Activated CD8-positive, alpha-beta T cell treated with anti-CD3 and anti-CD28 coated beads, Interleukin-2, amount 10 ng/mL, durations not matched to agents 7 days and 5 days (primary cell): Measurements from ENCODE around the gene LFNG. TPM values are rescaled to one million over a fixed set of nuclear protein-coding genes. Genes with fewer than 3 reads are reported as not detected.

Experiments
- ATAC-seq: fragments of 150-1000 bp; cut with Tn5 transposase; one replicate; pipeline ENCODE4 v1.10.0; 2021; ENCODE audit warnings: moderate library complexity
- CTCF ChIA-PET: fragments of 350-600 bp; sonication (Branson Sonifier 250); formaldehyde crosslinking; loops from one replicate; lab custom pipeline; 2021; ENCODE audit warnings: antibody characterized with exemption; lab: Charles Lee
- POLR2A ChIA-PET: fragments of 350-600 bp; sonication (Branson Sonifier 250); formaldehyde crosslinking; loops from one replicate; lab custom pipeline; 2021; ENCODE audit warnings: antibody characterized with exemption; lab: Charles Lee
- DNase-seq: peaks from one replicate; pipeline ENCODE4 v3.0.0-alpha.2; 2020
- H3K27ac Mint-ChIP-seq: one replicate; pipeline ENCODE4 v1.8.0; 2021; ENCODE audit warnings: mild to moderate bottlenecking, mixed read lengths
- H3K27me3 Mint-ChIP-seq: one replicate; pipeline ENCODE4 v1.8.0; 2021; ENCODE audit warnings: low read depth, mixed read lengths
- H3K36me3 Mint-ChIP-seq: one replicate; pipeline ENCODE4 v1.8.0; 2021; ENCODE audit warnings: low read depth, mixed read lengths
- H3K4me1 Mint-ChIP-seq: one replicate; pipeline ENCODE4 v1.8.0; 2021; ENCODE audit warnings: low read depth, mixed read lengths
- H3K4me3 Mint-ChIP-seq: one replicate; pipeline ENCODE4 v1.8.0; 2021; ENCODE audit warnings: mild to moderate bottlenecking, mixed read lengths
- H3K9me3 Mint-ChIP-seq: one replicate; pipeline ENCODE4 v1.8.0; 2022; ENCODE audit warnings: mixed read lengths; ENCODE audit not compliant: insufficient read depth
- total RNA-seq, 2 experiments: library from RNA; stranded (reverse); gene quantifications; one replicate each; pipeline ENCODE4 v1.2.3, GENCODE V29; 2021

LFNG gene
- total RNA-seq, 2 experiments from 2014 or later, result 134 to 136 TPM

- no peaks in the 10 kb centered on the region for H3K4me1 Mint-ChIP-seq
- H3K27me3 Mint-ChIP-seq, result peaks cover 3% of the 10 kb centered on the region
- H3K36me3 Mint-ChIP-seq, result no peaks in the 10 kb centered on the region
- ChIA-PET CTCF (interaction anchor here (0.9 to 1.5 kb wide), 4 partner anchors 29 to 212 kb away, joined by 3 to 6 read pairs (median 5); partner anchors contain the start of gene IQCE), POLR2A (no interaction called here)
- DNase-seq (no peak), ATAC-seq (no peak)
- H3K27ac Mint-ChIP-seq, result no peak overlapping the region
- H3K9me3 Mint-ChIP-seq, result no peaks in the 10 kb centered on the region
- H3K4me3 Mint-ChIP-seq, result no peak overlapping the region
Measured at GRCh38 chr7:2497500-2498336, 21.9 kb upstream of the LFNG start.

GRCh38 chr7:2498708-2499107 lies 20.9 kb upstream of the LFNG start:
- Mint-ChIP-seq H3K27me3 (peaks cover 2% of the 10 kb centered on the region), H3K27ac (no peak overlapping the region), H3K36me3 (no peaks in the 10 kb centered on the region), H3K4me1 (no peaks in the 10 kb centered on the region), H3K4me3 (no peak overlapping the region), H3K9me3 (no peaks in the 10 kb centered on the region)
- DNase-seq, result no peak
- ChIA-PET POLR2A (interaction anchor here (0.9 to 1.2 kb wide), 2 partner anchors 9 to 13 kb away, joined by 3 to 5 read pairs; no protein-coding TSS in a partner anchor), CTCF (interaction anchor here (0.9 to 1.5 kb wide), 4 partner anchors 30 to 211 kb away, joined by 3 to 6 read pairs (median 5); partner anchors contain the start of gene IQCE)
- no peak for ATAC-seq

DNA sequence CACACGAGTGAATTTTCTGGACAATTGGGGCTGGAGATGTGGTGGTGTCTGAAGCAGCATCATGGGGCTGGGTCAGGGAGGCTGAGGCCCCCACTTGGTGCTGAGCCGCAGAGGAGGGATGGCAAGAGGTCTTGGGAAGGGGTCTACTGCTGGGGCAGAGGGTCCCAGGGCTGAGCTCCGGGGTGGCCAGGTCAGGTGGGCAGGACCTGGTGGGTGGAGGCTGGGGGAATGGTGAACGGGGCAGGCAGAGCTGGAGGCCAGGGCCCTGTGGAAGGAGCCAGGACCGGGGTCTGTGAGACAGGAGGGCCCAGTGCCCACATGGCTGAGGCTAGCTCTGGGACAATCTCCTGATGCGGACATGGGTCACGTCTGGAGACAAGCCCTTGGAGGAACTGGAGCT lies 20.4 kb upstream of the LFNG start:
- POLR2A ChIA-PET, result interaction anchor here (0.9 to 1.2 kb wide), 2 partner anchors 8 to 12 kb away, joined by 3 to 5 read pairs; no protein-coding TSS in a partner anchor
- no peak overlapping the region for H3K4me3 Mint-ChIP-seq
- DNase-seq (no peak), ATAC-seq (no peak)
- H3K4me1 Mint-ChIP-seq, result no peaks in the 10 kb centered on the region
- no peaks in the 10 kb centered on the region for H3K36me3 Mint-ChIP-seq
- CTCF ChIA-PET, result interaction anchor here (0.9 to 1.5 kb wide), 3 partner anchors 11 to 211 kb away, joined by 3 to 6 read pairs (median 4); no protein-coding TSS in a partner anchor
- no peak overlapping the region for H3K27ac Mint-ChIP-seq
- no peaks in the 10 kb centered on the region for H3K9me3 Mint-ChIP-seq
- peaks cover 2% of the 10 kb centered on the region for H3K27me3 Mint-ChIP-seq

DNA sequence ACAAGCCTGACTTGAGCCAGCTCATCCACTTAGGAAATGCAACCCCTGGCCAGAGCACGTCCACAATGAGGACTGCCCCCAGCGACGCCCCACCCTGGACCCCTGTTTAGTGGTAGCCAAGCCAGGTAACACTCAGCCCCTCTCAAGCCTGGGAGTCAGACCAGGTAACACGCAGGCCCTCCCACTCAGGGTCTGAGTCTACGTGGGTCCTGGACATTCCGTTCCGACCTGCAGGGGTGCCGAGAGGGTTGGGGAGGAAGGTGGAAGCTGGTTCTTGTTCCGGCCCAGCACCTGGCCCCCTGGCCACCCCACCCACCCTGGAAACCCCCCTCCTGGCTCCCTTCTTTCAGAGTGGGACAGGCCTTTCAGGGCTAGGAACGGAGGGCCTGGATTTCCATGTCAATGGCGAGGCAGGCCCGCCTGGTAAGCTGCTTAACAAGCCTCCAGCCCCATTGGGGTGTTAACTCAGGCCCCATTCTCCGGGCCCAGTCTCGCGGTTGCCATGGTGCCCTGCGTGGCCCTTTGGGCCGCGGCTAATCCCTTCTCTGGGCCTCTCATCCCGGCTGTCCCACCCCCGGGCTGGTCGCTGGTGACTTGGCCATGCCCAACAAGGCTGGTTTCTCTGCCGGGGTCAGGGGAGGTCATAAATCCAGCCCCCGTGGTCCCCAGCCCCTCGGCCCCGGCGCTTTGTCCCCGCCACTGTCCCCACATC lies 19.7 kb upstream of the LFNG start:
- ATAC-seq (no peak), DNase-seq (no peak)
- no peak overlapping the region for H3K4me3 Mint-ChIP-seq
- no peak overlapping the region for H3K27ac Mint-ChIP-seq
- H3K27me3 Mint-ChIP-seq, result peaks cover 2% of the 10 kb centered on the region
- ChIA-PET CTCF (interaction anchor here (0.9 to 2.0 kb wide), 2 partner anchors 11 to 31 kb away, joined by 3 to 7 read pairs; no protein-coding TSS in a partner anchor), POLR2A (interaction anchor here (0.8 to 1.2 kb wide), 2 partner anchors 8 to 30 kb away, joined by 3 to 5 read pairs; no protein-coding TSS in a partner anchor)
- no peaks in the 10 kb centered on the region for H3K4me1 Mint-ChIP-seq
- H3K36me3 Mint-ChIP-seq, result no peaks in the 10 kb centered on the region
- no peaks in the 10 kb centered on the region for H3K9me3 Mint-ChIP-seq

GRCh38 chr7:2500701-2501100 lies 18.9 kb upstream of the LFNG start:
- H3K27me3 Mint-ChIP-seq, result peaks cover 2% of the 10 kb centered on the region
- ATAC-seq (no peak), DNase-seq (no peak)
- no peaks in the 10 kb centered on the region for H3K4me1 Mint-ChIP-seq
- H3K27ac Mint-ChIP-seq, result no peak overlapping the region
- POLR2A ChIA-PET, result interaction anchor here (0.8 to 2.3 kb wide), 2 partner anchors 10 to 31 kb away, joined by 3 to 7 read pairs; no protein-coding TSS in a partner anchor
- no peak overlapping the region for H3K4me3 Mint-ChIP-seq
- no peaks in the 10 kb centered on the region for H3K9me3 Mint-ChIP-seq
- CTCF ChIA-PET, result interaction anchor here (2.0 kb wide), 1 partner anchor 32 kb away, joined by 7 read pairs; no protein-coding TSS in a partner anchor
- no peaks in the 10 kb centered on the region for H3K36me3 Mint-ChIP-seq

DNA sequence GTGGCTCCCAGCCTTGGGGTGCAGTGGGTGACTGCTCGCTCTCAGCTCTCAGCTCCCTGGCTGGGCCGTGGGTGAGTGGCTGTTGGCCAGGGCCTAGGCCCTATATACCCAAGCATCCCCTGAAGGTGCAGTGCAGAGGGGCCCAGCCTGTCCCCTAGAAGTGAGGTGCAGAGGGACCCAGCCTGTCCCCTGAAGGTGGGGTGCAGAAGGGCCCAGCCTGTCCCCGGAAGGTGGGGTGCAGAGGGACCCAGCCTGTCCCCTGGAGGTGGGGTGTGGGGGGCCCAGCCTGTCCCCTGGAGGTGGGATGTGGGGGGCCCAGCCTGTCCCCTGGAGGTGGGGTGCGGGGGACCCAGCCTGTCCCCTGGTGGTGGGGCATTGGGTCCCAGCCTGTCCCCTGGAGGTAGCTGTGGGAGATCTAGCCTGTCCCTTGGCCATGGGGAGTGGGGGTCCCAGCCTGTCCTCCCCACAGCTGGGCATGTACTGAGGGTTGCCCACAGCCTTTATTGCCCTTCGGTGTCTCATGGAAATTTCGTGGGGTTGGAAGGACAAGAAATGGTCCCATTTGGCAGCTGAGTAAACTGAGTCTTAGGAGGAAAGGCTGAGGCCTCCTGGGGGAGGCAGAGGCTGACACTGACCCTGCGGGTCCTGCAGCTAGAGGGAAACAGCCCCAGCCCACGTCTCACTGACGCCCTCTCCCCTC lies 17.5 kb upstream of the LFNG start:
- H3K27ac Mint-ChIP-seq, result no peak overlapping the region
- H3K36me3 Mint-ChIP-seq, result no peaks in the 10 kb centered on the region
- H3K4me1 Mint-ChIP-seq, result no peaks in the 10 kb centered on the region
- DNase-seq (no peak), ATAC-seq (no peak)
- peaks cover 2% of the 10 kb centered on the region for H3K27me3 Mint-ChIP-seq
- POLR2A ChIA-PET, result interaction anchor here (2.3 kb wide), 1 partner anchor 9 kb away, joined by 7 read pairs; no protein-coding TSS in a partner anchor
- no peaks in the 10 kb centered on the region for H3K9me3 Mint-ChIP-seq
- CTCF ChIA-PET, result interaction anchor here (2.0 kb wide), 1 partner anchor 33 kb away, joined by 7 read pairs; no protein-coding TSS in a partner anchor
- H3K4me3 Mint-ChIP-seq, result no peak overlapping the region

- CTCF ChIA-PET, result no interaction called here
- DNase-seq, result no peak
- POLR2A ChIA-PET, result interaction anchor here (2.3 kb wide), 1 partner anchor 8 kb away, joined by 7 read pairs; no protein-coding TSS in a partner anchor
- Mint-ChIP-seq H3K4me3 (no peak overlapping the region), H3K36me3 (no peaks in the 10 kb centered on the region), H3K4me1 (peaks cover 5% of the 10 kb centered on the region), H3K27me3 (peaks cover 2% of the 10 kb centered on the region), H3K27ac (no peak overlapping the region), H3K9me3 (no peaks in the 10 kb centered on the region)
- ATAC-seq, result no peak
Measured at GRCh38 chr7:2502647-2502966, 17.0 kb upstream of the LFNG start.

DNA sequence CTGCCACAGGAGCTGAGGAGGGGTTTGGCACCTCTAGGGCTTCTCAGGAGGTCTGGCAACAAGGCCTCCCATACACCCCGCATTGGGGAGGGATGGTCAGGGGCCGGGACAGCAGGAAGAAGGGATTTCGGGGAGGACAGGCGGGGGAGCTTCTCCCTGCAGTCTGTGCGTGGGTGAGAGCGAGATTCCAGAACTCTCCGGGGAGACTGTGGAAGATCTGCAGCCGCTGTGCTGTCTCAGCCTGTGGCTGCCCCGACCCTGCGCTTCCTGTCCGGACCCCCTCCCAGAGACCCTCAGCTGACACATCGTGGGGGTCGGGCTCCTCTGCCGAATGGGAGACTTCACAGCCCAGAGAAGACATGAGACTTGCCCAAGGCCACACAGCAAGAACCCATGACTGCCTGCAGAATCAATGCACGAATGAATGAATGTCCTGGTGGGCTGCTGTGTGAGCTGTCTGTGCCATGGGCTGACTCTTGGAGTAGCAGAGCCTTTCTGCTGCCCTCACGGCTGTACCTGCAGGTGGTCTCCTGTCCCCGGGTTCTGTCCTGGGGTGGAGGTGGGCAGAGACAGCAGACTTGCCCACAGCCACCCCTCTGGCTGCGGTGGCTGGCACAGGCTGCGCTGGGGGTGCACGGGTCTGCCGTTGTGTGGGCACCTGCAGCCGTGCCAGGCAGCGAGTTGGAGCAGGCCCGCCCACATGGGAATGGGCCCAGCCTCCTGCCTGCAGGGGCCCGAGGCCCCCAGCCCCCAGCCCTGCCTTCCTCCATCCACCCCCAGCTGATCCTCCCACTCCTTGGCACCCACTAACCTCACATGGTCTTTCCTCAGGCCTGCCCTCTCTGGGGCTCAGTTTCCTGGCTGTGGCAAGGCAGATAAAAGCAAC lies 16.3 kb upstream of the LFNG start:
- DNase-seq (no peak), ATAC-seq (no peak)
- ChIA-PET CTCF (no interaction called here), POLR2A (interaction anchor here (0.8 kb wide), 1 partner anchor 10 kb away, joined by 3 read pairs; no protein-coding TSS in a partner anchor)
- peaks cover 11% of the 10 kb centered on the region for H3K4me1 Mint-ChIP-seq
- H3K27me3 Mint-ChIP-seq, result peaks cover 2% of the 10 kb centered on the region
- no peaks in the 10 kb centered on the region for H3K36me3 Mint-ChIP-seq
- no peaks in the 10 kb centered on the region for H3K9me3 Mint-ChIP-seq
- no peak overlapping the region for H3K27ac Mint-ChIP-seq
- no peak overlapping the region for H3K4me3 Mint-ChIP-seq

GRCh38 chr7:2504128-2504888 lies 15.3 kb upstream of the LFNG start:
- no peak overlapping the region for H3K4me3 Mint-ChIP-seq
- ATAC-seq (no peak), DNase-seq (no peak)
- no peaks in the 10 kb centered on the region for H3K36me3 Mint-ChIP-seq
- H3K9me3 Mint-ChIP-seq, result no peaks in the 10 kb centered on the region
- H3K27ac Mint-ChIP-seq, result no peak overlapping the region
- ChIA-PET POLR2A (no interaction called here), CTCF (no interaction called here)
- H3K4me1 Mint-ChIP-seq, result peaks cover 22% of the 10 kb centered on the region
- peaks cover 2% of the 10 kb centered on the region for H3K27me3 Mint-ChIP-seq

DNA sequence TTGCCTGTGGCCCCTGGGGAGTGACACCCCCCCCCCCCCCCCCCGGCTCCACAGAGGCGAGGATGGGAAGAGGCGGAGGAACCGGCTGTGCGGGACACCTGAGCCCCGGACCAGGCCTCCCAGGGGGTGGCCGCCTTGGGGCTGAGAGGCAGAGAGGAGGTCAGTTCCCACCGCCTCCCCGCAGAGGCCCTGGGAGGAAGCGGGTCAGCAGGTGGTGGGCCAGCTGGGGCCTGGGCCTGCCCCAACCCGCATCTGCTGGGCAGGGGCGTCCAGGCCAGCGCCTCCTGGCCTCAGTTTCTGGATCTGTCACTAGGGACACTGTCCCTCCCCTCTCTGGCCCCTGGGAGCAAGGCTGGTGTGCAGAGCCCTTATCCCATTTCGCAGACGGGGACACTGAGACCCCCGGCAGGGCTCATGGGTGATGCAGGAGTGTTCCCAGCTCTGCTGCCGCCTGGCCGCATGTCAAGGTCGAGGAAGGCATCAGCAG lies 14.6 kb upstream of the LFNG start:
- POLR2A ChIA-PET, result no interaction called here
- Mint-ChIP-seq H3K4me3 (no peak overlapping the region), H3K27ac (no peak overlapping the region), H3K9me3 (no peaks in the 10 kb centered on the region), H3K36me3 (no peaks in the 10 kb centered on the region), H3K4me1 (peaks cover 28% of the 10 kb centered on the region), H3K27me3 (peaks cover 2% of the 10 kb centered on the region)
- ATAC-seq (no peak), DNase-seq (no peak)
- CTCF ChIA-PET, result no interaction called here
